GM18498 (cell line): ENCODE data around the gene SPON1.

Experiments used
- ATAC-seq: cut with Tn5 transposase; IDR thresholded peaks from one replicate; pipeline ENCODE4 v1.9.1; 2021; ENCODE audit warnings: mild to moderate bottlenecking, moderate library complexity; ENCODE audit not compliant: unreplicated experiment

SPON1 gene

DNA sequence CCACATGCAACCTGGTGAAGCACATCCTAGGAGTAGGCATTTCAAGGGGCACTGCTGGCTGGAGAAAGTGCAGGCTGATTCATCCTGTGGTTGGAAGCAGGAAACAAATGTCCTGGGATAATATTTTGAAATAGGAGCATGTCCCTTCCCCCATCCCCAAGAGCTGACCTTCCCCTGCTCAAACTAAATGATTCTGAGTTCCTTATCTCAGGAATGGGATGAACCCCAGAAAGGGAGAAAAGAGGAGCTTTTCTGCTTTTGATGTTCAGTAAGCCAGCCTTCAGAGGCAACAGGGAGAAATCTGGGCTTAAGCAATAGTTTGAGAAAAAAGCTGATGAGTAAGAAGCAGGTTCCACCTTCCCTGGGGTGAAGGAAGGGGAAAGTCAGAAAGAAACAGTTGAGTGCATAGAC lies 19.5 kb upstream of the SPON1 start:
- ATAC-seq: no peak

DNA sequence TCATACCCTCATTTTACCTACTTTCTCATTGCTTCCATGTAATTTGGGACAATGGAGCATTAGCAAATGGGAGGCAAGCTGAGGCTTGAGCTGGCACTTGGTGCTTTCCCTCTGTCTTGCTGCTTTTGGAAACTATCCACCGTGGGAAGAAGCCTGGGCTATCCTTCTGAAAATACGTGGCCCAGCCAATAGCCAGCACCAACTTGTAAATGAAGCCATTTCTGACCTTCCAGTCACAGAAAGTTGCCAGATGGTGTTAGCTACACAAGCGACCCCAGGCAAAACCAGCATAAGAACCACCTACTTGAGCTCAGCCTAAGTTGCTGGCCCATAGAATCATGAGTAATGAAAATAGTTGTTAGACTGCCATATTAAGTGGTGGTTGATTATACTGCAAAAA lies 18.5 kb upstream of the SPON1 start:
- ATAC-seq: no peak

DNA sequence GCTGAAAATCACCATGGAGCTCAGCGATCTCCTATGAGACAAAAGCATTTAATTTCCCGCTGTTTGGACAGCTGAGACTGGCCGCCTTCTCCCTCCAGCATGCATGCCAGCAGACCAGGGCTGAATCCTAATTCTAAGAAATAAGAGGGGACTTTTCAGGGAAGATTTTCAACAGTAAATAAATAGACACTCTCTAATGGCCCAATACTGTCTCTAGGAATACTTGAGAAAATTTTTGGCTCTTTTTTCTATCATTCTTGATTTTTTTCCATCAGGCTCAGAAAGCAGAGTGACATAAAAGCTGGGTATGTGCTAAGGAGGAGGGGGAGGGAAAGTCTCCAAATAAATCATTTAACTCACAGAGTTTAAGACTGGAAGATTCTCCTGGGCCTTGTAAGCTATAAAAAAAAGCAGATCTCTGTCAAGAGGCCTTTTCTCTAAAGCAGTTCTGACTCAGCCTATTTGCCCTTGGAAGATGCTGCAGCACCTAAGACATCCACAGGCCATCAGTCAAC lies 17.6 kb upstream of the SPON1 start:
- ATAC-seq: no peak

DNA sequence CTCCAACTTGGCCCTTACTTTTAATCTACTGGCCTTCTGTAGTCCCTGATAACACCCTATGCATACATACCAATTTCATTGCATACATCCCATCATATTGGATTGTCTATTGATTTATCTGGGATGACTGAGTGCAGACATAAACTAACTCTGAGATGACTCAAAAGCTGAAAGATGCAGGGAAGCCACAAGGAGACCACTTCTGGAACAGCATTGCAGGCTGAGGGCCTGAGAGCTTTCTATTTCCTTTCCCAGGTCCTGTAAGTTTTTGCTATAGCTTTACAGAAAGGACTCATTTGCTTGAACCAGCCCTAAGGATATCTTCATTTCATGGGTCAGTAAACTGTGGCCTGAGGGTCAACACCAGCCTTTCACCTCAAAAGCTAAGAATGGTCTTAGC lies 15.1 kb upstream of the SPON1 start:
- no peak for ATAC-seq

DNA sequence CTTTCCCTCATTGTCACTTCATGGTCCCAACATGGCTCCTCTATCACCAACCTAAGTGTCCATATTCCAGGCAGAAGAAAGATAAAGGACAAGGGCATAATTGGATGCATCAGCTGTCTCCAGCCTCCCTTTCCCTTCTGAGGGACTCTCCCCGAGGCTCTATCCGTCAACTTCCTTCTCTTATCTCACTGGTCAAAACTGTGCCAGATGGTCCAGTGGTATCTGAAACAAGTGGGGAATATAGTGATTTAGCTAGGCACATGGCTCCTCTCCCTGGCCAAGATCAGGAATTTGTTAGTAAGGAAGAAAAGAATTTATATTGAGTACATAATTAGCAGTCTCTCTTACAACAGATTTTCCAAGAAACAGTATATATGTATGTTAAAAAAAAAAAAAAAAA lies 12.6 kb upstream of the SPON1 start:
- ATAC-seq: no peak

DNA sequence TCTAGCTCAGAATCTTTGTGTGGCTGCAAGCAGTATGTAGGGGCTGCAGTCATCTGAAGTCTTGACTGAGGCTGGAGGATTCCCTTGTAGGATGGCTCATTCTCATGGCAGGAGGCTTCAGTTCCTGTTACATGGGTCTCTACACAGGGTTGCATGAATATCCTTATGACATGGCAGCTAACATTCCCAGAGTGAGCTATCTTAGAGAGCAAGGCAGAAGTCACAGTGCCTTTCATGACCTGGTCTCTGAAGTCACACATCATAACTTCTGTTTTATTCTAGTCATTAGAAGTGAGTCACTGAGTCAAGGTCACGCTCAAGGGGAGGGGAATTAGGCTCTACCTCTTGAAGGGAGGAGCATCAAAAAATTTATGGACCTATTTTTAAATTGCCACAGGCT lies 10.3 kb upstream of the SPON1 start:
- no peak for ATAC-seq

DNA sequence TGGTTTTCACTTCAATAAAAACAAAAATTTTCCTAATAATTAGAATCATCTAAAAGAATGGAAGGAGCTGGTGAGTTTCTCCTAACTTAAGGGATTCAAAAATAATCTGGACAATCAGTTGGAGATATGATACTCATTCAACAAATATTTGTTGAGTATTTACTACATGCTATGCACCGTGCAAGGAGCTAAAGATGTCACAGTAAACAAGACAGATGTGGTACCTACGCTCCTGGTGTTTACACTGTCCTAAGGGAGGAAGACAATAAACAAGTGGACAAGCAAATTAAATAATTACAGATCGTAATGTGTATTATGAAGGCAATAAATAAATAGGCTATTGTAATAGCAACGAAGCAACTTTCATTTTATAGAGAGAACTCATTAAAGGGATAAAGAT lies 9.9 kb upstream of the SPON1 start:
- ATAC-seq: no peak

DNA sequence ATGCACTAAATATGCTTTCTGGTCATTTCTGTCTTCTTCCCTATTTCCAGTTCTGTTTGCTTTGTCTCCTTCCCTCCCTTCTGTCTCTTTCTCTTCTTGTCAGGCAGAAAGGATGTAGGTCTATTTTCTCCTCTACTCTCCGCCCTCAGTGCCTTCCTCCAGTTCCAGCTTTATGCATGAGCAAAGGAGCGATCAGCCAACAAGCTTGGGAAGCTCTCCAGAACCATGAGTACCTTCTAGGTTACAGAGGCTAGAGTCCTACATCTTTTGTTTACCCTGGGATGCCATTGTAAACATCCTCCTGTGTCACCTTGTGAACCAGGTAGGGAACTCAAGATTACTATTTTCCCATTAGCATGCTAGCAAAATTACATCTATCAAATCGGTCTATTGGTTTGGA lies 7.9 kb upstream of the SPON1 start:
- ATAC-seq: no peak

DNA sequence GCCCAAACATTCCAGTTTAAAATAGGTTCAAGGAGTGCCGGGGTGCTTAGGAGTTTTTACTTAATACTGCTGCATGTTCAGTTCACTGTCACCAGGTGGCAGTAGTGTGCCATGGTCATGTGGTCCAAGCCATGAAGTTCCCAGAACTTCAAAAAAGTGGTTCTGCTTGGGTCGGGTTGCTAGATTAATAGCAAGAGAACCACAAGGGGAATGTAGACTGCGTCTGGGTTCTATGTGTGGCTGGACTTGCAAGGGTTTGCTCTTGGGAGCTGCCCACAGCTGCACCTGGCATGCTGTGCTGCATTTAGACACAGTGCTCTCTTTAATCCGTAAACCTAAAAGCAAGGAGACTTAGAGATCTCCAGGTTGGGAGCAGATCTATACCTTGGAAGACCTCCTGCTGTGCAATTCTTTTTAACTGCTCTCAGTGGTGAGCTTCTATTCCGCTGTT lies 6.5 kb upstream of the SPON1 start:
- no peak for ATAC-seq

DNA sequence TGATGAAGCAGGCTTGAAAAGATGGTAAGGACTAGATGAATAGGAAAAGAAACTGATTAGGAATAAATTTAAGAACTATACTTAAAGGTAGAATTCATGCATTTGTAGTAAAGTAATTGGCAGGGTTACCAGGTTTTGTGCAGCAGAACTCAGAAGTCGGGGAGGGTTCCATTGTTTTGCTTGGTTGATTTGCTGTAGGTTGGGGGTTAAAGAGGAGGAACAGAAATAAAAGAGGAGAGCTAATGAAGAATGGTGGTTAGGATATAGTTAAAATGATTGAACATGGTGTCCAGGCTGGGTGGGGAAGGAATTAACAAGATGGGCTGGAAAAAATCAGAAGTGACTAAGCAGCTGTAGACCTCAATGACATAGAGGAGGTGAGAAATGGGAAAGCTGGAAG lies 5.5 kb upstream of the SPON1 start:
- no peak for ATAC-seq

DNA sequence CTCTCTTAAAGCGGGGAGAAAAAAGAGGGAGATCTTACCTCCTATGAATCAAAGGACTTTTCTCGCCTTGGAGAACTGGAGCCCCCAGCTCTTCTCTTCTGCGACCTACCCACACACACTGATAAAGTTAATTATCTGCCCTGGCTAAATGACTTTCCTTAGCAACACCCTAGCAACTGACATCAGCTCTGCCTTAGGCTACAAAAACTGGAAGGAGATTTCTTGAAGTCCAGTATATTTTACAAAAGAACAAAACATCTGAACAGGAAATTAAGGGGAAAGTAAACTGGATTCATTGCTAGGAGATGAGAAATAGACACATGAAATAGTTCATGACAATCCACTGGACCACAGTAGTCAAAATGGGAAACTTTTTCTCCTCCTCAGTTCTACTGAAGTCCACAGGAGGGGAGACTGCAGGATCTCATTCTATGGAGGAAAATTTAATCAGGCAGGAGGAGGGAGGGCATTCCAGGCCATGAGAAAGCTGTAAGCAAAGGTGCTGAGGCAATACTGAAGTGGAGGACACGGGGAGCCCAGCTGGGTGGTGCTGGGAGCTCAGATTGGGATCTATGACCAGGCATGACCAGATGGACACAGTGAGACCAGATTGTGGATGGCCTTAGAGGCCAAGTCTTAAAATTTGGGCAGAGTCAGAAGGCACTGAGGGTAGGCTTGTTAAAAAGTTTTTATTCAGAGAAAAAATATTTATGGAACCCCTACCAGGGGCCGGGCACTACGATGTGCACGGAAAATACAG lies 3.7 kb upstream of the SPON1 start:
- no peak for ATAC-seq

DNA sequence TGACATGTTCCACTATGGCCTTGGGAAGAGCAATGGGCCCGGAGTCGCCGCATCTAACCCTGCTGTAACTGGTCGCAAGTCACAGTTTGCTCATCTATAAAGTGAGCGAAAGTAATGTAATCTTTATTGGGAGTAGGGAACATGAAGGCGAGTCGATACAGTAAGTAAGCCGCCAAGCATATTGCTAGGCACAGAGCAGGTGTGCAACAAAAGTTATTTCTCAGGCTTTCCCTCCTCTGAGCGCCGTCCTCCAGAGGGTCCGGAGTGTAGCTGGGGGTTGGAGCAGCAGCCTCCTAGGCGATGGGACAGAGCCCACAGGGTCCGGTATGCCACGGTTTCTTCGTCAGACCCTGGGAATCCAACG lies 343 bp upstream of the SPON1 start:
- no peak for ATAC-seq

DNA sequence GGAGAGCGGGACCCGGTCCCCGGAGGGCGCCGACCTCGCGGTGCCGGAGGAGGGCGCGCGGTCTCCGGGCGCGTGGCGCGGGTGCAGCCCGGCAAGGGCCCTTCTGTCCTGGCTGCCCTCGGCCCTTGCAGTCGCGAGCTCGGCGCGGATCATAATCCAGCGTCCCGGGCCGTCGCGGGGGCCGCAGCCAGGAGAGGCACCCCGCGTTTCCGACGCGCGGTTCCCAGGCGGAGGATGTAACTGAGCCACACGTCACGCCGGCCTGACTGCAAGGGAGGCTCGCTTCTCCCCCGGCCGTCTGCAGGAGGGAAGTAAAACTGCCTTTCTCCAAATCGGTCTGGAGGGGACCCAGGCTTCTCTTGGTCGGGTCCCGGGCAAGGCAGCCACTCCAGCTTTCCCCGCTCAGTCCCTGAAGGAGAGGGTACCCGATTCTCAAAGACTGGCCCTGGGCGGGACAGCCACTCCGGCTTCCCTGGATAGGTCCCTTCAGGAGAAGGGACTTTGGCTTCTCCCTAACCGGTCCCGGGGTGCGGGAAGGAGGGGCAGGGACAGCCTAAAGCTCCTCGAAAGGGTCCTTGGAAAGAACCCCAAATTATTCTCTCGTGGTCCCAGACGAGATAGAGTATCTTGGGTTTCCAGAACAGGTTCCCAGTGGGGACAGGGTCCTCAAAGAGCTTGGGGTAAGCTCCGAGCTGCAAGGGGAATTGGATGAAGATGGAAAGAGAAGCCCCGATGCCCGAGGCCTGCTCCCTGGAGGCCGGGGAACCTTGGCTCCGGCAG lies 836 bp downstream of the SPON1 start:
- no peak for ATAC-seq

DNA sequence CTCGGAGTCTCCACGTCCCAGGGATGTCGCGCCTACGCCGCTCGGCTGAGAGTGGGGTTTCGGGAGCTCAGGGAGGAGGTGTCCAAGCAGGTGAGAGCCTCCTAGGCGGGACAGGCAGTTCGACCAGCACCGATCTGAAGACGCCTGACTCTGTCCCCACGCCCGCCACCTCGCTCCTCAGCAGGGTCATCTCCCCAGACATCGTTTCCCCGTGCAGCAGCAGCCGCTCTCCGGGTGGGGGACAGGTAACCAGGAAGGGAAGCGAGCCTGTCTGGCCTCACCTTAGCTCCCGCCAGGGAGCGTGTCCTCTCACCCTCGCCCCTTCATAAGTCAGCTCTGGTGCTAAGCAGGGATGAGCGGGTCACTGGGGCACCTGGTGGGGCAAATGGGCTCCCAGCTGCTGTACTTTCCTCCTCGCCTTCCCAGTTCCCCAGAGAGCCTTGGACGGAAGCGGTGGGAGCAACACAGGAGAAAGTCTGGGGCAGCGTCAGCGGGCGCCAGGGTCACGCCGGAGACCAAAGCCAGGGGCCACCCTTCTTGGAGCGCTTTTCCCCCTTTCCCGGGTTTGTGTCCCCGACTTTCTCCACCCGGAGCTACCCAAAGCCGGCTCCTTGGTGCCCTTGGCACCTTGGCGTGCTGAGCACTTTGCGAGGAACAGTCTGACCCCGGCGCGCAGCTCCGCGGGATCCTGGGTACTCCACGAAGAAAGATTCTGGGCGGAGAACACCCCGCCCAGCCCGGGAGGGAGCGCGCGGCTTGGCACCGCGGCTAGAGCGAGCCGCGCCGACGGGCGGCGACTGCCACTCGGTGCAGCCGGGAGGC lies 1.6 kb downstream of the SPON1 start:
- no peak for ATAC-seq

DNA sequence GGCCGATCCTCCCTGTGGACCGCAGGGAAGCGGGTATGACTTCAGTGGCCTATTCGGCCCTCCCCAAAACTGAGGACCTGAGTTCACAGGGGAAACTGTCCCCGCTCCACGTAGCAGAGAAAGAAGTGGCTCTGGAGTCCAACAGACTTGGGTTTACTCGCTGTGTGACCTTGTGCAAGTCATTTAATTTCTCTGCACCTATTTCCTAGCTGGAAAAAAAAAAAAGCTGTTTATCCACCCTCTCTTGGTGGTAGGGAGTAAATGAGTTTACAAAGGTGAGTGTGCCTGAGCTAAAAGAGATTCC lies 2.2 kb downstream of the SPON1 start:
- ATAC-seq: no peak

DNA sequence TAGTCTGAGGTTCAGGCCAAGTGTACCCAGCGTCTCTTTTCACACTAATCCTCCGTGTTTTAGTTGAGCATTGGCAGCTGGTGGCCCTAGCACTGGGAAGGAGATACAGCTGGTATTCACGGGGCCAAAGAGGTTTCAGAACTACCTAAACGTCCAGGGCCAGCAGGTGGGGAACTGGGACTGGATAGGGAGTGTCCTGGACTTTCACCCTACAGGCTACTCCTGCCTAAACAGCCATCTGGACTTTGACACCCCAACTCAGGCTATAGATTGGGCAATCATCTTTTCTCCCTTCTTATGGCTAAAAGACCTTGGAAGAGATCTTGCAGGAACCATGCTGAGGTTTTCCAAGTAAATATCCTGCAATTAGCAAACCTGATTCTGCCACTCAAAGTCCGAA lies 2.8 kb downstream of the SPON1 start:
- no peak for ATAC-seq

DNA sequence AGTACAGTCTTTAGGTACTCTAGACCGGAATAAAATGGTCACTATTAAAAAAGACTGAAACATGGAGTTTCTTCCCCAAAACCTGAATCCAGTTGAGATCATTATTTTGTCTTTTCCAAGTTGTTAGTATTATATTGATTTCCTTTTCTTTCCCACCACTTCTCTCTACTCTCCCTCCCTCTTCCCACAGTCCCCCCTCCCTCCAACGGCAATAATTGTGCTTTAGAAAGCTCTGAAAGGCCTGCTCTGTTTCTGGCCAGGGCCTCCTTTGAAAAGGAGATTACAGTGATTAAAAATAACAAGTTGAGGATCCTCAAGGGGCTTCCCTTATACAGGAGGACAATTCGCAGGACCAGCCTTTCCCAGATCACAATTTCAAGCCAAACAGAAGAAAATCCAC lies 3.5 kb downstream of the SPON1 start:
- no peak for ATAC-seq

DNA sequence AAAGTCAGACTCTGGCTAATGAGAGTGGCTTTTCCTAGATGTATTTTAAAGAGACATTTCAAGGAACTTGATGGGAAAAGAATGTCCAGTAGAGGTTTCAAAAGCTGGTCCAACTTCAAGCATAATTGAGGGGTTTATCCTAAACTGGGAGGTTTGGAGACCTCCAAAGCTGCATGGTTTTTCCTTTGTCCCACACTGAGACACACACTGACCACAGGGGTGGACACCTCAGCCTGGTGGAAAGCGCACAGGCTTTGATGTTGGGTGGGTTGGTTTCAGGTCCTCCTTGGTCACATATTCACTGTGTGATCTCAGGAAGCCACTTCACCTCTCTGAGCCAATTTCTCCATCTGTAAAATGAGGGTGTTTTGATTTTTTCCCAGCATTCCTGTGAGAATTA lies 4.0 kb downstream of the SPON1 start:
- no peak for ATAC-seq

DNA sequence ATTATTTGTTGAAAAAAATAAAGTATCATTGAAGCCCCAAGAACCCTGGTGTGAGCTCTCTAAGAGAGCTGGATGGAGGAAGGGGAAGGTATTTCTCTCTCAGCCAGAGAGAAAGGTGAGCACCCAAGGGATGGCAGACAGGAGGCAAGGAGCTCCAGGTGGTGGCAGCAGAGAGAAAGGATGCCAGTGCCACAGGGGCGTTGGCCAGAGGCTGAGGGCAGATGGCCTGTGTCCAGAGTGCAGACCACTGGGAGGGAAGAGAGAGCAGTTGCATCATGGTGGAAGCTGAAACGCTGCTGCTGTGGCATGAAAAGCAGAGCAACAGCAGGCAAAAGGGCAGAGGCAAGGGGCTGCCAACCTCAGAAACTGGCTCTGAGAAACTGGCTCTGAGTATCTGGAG lies 8.5 kb downstream of the SPON1 start:
- ATAC-seq: no peak

DNA sequence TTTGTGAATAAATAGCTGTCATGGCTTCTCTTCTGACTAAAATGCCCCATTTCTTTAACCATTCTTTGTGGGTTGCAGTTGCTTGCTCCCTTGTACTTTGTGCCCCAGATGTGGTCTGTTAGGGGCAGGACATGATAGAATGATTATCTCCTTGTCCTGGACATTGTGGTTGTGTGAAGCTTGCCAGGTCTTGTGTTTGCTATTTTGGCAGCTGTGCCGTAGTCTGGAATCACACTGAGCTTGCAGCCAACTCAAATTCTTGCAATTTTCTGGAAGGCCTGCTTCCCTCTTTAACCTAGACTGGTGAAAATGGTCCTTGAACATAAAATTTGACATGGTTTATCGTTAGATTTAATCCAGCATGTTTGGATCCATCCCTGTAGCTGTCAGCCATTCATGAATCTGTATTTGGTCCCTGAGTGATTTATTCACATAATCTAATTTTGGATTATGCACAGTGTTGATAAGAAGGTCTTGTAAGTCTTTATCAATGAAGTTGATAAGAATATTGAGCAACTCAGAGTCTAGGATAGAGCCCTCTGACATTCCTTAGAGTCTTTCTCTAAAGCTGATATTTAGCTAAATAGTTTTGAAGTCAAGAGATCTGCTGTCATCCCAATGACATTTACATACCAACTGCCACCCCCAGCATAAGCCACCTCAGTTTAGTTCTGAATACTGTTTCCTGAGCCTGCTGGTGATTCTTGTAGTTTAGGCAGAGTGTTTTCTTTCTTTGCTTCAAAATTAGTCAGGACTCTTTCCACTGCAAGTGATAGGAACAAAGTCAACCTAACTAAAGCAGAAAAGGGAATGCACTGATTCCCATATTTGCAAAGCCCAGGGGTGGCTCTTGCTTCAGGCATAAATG lies 9.8 kb downstream of the SPON1 start:
- no peak for ATAC-seq

DNA sequence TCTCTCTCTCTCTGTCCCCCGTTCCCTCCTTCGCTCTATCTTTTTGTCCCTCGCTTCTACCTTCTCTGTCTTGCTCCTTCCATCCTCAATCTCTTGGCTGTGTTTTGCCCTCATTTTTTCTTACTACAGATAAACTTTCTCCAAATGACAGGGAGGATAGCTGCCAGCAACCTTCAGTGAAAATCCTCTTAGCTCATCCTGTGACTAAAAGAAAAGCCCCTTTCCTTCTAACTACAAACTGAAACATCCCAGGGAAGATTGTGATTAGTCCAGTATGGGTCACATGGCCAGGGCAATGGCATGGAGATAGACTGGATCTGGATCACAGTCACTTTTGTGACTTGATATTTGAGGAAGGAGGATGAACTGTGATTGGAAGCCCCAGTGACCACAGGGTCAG lies 10.4 kb downstream of the SPON1 start:
- ATAC-seq: no peak
